ENCODE results near the gene PRKCB. TPM values are rescaled to one million over a fixed set of nuclear protein-coding genes. Genes with fewer than 3 reads are reported as not detected.

The PRKCB gene
- total and polyA plus RNA-seq, 2 of the 8 experiments (the other 6 are each of a cell fraction or from before 2014, with no cell fraction given): 7.1 to 12.1 TPM

- no peak for TF ChIP-seq PHF8 (conservative IDR thresholded peaks at IDR 0.05; ENCODE audit: low read depth, low read length)
- no peak for TF ChIP-seq CBX5 (IDR thresholded peaks at IDR 0.05; ENCODE audit: low read depth, low read length)
- no peak for TF ChIP-seq SP2 (IDR thresholded peaks at IDR 0.05; ENCODE audit: low read length)
These were observed 123.4 kb downstream of the PRKCB start (continued) for GRCh38 chr16:23959072-23959751.
